Fibroblast of the aortic adventitia (primary cell): ENCODE results near the gene FN1. TPM values are rescaled to one million over a fixed set of nuclear protein-coding genes. Genes with fewer than 3 reads are reported as not detected.

Experiments used
- DNase-seq: peaks from one replicate; pipeline ENCODE4 v3.0.0-alpha.2; 2010; ENCODE audit warnings: low read depth
- H3K4me3 ChIP-seq: 2 replicates; pipeline ENCODE4 v1.5.1; 2011; ENCODE audit warnings: low read depth, mild to moderate bottlenecking, control low read depth, low read length, moderate library complexity
- CTCF ChIP-seq: IDR thresholded peaks from 2 replicates; pipeline ENCODE4 v1.5.1; 2011; ENCODE audit warnings: mild to moderate bottlenecking, low read length, control low read depth, inconsistent platforms; ENCODE audit not compliant: insufficient read depth
- total RNA-seq: library from RNA; depleted of rRNA; stranded (reverse); fragments of >200 nt; gene quantifications from 2 replicates; pipeline ENCODE4 v1.2.3, GENCODE V29; 2012; ENCODE audit warnings: low replicate concordance

Gene FN1
- total RNA-seq, 1 donor, result 7,235 TPM

DNA sequence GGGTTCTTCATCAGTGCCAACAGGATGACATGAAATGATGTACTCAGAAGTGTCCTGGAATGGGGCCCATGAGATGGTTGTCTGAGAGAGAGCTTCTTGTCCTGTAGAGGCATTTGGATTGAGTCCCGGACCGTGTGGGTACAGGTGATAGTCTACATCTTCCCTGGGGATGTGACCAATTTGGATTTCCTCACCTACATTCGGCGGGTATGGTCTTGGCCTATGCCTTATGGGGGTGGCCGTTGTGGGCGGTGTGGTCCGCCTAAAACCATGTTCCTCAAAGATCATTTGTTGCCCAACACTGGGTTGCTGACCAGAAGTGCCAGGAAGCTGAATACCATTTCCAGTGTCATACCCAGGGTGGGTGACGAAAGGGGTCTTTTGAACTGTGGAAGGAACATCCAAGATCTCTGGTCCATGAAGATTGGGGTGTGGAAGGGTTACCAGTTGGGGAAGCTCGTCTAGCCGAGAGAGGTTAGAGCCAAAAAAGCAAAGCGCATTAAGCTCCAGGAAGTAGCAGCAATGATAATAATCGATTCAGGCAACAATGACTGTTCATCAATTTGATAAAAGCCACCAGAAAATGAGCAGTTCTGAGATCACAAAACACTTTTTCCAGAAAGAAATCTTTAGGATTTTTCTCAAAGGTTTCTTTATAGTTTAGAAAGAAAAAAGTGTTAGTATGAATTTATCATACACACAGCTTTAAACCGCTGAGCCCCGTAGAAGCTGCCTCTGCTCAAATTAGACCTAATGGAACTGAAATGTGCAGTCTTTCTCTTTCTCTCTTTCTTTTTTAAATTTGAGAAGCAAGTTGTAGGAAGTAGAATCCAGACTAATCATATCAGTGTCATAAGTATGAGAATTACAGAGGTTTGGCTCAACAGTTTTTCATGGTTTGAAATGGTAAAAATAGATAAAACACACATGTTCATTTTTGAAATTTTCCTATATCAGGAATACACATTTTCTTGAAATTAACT is 63.7 kb downstream of the FN1 start:
- DNase-seq, result no peak
- no peak for TF ChIP-seq CTCF
- no peak overlapping the region for H3K4me3 ChIP-seq

DNA sequence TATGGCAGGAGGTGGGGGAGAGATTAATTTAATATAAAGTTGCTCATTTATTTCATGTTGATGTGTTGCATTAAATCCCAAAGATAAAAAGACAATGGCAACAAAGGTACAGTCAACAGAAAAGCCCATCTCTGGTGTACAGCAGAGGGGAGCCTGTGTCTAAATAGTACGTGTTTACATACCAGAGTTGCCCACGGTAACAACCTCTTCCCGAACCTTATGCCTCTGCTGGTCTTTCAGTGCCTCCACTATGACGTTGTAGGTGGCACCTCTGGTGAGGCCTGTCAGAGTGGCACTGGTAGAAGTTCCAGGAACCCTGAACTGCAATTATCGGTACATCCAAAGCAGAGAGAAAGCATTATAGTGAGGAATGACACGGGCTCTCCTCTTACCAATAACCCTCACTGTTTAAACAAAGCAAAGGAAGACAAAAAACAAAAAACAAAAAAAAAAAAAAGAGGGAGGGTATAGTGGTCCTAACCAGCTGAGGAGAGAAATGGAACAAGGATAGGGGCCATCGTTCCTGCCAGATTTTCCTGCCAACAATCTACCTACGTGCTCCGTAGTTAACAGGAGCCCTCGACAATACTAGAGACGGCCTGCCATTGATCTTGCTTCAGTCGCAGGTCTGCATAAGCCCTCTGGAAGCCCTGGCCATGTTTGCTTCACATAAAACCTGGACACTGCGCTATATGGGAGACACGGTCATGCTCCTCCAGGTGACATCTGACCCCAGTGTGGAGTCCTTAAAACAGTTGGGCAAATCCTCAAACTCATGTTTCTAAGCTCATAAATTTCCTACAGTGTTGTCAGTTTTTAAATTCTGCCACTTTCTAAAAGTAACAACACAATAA is 65.5 kb downstream of the FN1 start:
- H3K4me3 ChIP-seq, result no peak overlapping the region
- DNase-seq, result no peak
- TF ChIP-seq CTCF, result no peak

DNA sequence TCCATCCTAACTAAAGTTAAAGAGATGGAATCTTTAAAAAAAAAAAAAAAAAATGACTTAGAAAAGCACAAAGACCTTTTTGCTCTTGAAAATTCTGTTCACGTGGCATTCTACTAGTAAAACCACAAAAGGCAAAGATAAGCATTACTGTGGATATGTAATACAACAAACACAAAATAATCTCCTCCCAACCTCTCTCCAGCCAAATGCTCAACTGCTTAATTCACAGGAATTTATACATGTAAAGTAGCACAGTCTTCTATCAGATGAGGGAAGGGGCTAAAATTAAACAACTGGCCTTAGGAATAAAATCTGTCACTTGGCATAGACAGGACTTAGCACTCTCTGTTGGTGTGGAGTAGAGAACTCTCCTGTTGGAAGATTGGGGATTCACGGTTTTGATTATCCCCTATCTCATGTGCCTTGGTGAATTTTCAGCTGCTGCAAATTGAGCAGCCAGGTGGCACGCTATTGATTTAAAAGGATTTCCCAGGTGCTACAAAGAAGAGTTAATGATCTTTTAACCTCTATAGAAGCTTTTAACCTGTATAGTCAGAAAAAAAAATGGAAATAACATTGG is 66.6 kb downstream of the FN1 start:
- no peak overlapping the region for H3K4me3 ChIP-seq
- no peak for TF ChIP-seq CTCF
- DNase-seq, result peak; percentile 75

GRCh38 chr2:215368493-215368809 is 67.4 kb downstream of the FN1 start:
- peak; percentile 11 for DNase-seq
- no peak for TF ChIP-seq CTCF
- H3K4me3 ChIP-seq, result no peak overlapping the region

- no peak for TF ChIP-seq CTCF
- DNase-seq, result peak; percentile 79
- H3K4me3 ChIP-seq, result no peak overlapping the region
These were observed 68.0 kb downstream of the FN1 start for GRCh38 chr2:215367662-215368492.

GRCh38 chr2:215366440-215367032 is 69.3 kb downstream of the FN1 start:
- peak; percentile 27 for DNase-seq
- TF ChIP-seq CTCF, result no peak
- H3K4me3 ChIP-seq, result no peak overlapping the region
